PC-3 (cell line): ENCODE measurements around the gene KCNJ9. TPM values are rescaled to one million over a fixed set of nuclear protein-coding genes. Genes with fewer than 3 reads are reported as not detected.

Experiments used
- ATAC-seq: fragments of 200-7000 bp; cut with Tn5 transposase; 2 replicates; pipeline ENCODE4 v1.9.1; 2020; ENCODE audit warnings: mild to moderate bottlenecking, moderate library complexity
- BruUV-seq: library from RNA; stranded (reverse); fragments of 400-500 nt; replicated peaks from 2 replicates; lab custom pipeline; 2021; lab: Mats Ljungman, UMichigan
- CTCF ChIA-PET: fragments of 300-600 bp; sonication (Branson Sonifier 250); formaldehyde crosslinking; loops from one replicate; lab custom pipeline; 2022; ENCODE audit warnings: antibody characterized with exemption; lab: Charles Lee
- POLR2A ChIA-PET: fragments of 300-600 bp; sonication (Branson Sonifier 250); formaldehyde crosslinking; loops from one replicate; lab custom pipeline; 2022; ENCODE audit warnings: antibody characterized with exemption; ENCODE audit not compliant: unreplicated experiment; lab: Charles Lee
- DNase-seq: peaks from one replicate; pipeline ENCODE4 v3.0.0-alpha.2; 2015
- H2AFZ ChIP-seq: fragments of 300-600 bp; sonication (generic); 2 replicates; pipeline ENCODE4 v1.6.0; 2016; ENCODE audit warnings: antibody characterized with exemption, low read length
- H3F3A ChIP-seq: fragments of 300-600 bp; sonication (generic); one replicate; pipeline ENCODE4 v1.6.0; 2017; ENCODE audit warnings: antibody characterized with exemption, low read length, control low read depth, mild to moderate bottlenecking; ENCODE audit not compliant: unreplicated experiment
- H3K27ac ChIP-seq: fragments of 300-600 bp; sonication (generic); 2 replicates; pipeline ENCODE4 v1.5.1; 2016; ENCODE audit warnings: mild to moderate bottlenecking, low read length
- H3K27me3 ChIP-seq: fragments of 300-600 bp; sonication (generic); 2 replicates; pipeline ENCODE4 v1.6.1; 2016; ENCODE audit warnings: low read length, mixed read lengths
- H3K36me3 ChIP-seq: fragments of 300-600 bp; sonication (generic); 2 replicates; pipeline ENCODE4 v1.6.1; 2016; ENCODE audit warnings: low read depth, mixed run types, low read length, mixed read lengths
- H3K4me1 ChIP-seq: fragments of 300-600 bp; sonication (generic); 2 replicates; pipeline ENCODE4 v1.5.1; 2016; ENCODE audit warnings: low read length; ENCODE audit not compliant: insufficient read depth
- H3K4me2 ChIP-seq: fragments of 300-600 bp; sonication (generic); 2 replicates; pipeline ENCODE4 v1.6.0; 2016; ENCODE audit warnings: low read length
- H3K4me3 ChIP-seq: fragments of 300-600 bp; sonication (generic); 2 replicates; pipeline ENCODE4 v1.5.1; 2016; ENCODE audit warnings: mild to moderate bottlenecking, low read length, mixed read lengths
- H3K79me2 ChIP-seq: fragments of 300-600 bp; sonication (generic); 2 replicates; pipeline ENCODE4 v1.6.1; 2017; ENCODE audit warnings: low read length, mixed read lengths
- H3K9ac ChIP-seq: fragments of 300-600 bp; sonication (generic); 2 replicates; pipeline ENCODE4 v1.6.0; 2016; ENCODE audit warnings: mild to moderate bottlenecking, low read length
- H3K9me2 ChIP-seq: fragments of 300-600 bp; sonication (generic); replicated peaks from 2 replicates; pipeline ENCODE4 v1.6.1; 2016; ENCODE audit warnings: mixed run types, low read length, mixed read lengths
- H3K9me3 ChIP-seq: fragments of 300-600 bp; sonication (generic); 2 replicates; pipeline ENCODE4 v1.6.1; 2016; ENCODE audit warnings: low read length, mixed read lengths
- H4K20me1 ChIP-seq: fragments of 300-600 bp; sonication (generic); 2 replicates; pipeline ENCODE4 v1.6.1; 2016; ENCODE audit warnings: low read length, mixed read lengths
- CTCF ChIP-seq: fragments of 300-600 bp; sonication (generic); conservative IDR thresholded peaks from 2 replicates; pipeline ENCODE4 v1.5.1; 2017; ENCODE audit warnings: antibody characterized with exemption, low read depth, mild to moderate bottlenecking, low read length
- EZH2 ChIP-seq: fragments of 300-600 bp; sonication (generic); IDR thresholded peaks from one replicate; pipeline ENCODE4 v1.6.1; 2017; ENCODE audit warnings: antibody characterized with exemption, mild to moderate bottlenecking, low read length; ENCODE audit not compliant: unreplicated experiment
- EZH2phosphoT487 ChIP-seq: fragments of 300-600 bp; sonication (generic); IDR thresholded peaks from 2 replicates; pipeline ENCODE4 v1.6.1; 2018; ENCODE audit warnings: mild to moderate bottlenecking, antibody characterized with exemption, low read length, borderline replicate concordance
- intact Hi-C: fragments of 100-400 bp; cut with micrococcal nuclease; formaldehyde crosslinking; loops from 2 replicates; pipeline ENCODE4 v1.9.0; 2023
- total RNA-seq: library from RNA; depleted of rRNA; stranded (reverse); fragments of >200 nt; gene quantifications from 2 replicates; pipeline ENCODE4 v1.2.3, GENCODE V29; 2014

KCNJ9 gene
- total RNA-seq, 1 experiment from 2014 or later: not detected

- H3K36me3 ChIP-seq: no peaks in the 10 kb centered on the region
- no peaks in the 10 kb centered on the region for H3K9me3 ChIP-seq
- no peaks in the 10 kb centered on the region for H3K27me3 ChIP-seq
- H3K27ac ChIP-seq: no peak overlapping the region
- no peaks in the 10 kb centered on the region for H3K9me2 ChIP-seq
- peaks cover 23% of the 10 kb centered on the region for H3K4me1 ChIP-seq
- ChIA-PET POLR2A (interaction anchor here (0.6 kb wide), 1 partner anchor 110 kb away, joined by 3 read pairs; no protein-coding TSS in a partner anchor), CTCF (interaction anchor here (0.6 to 3.5 kb wide), 8 partner anchors 91 to 273 kb away, joined by 3 to 26 read pairs (median 6); partner anchors contain the start of gene DCAF8)
- no peak for DNase-seq
- H3F3A ChIP-seq: no peaks in the 10 kb centered on the region
- H3K9ac ChIP-seq: 0 out of 2 replicates have a peak overlapping the region, but pooled peaks have one; percentile 44
- peak overlapping the region; percentile 88 for H2AFZ ChIP-seq
- no peak for ATAC-seq
- intact Hi-C loops: loop anchor here (1.0 kb wide), 5 partner anchors 61 to 274 kb away; no protein-coding TSS in a partner anchor
- no peak overlapping the region for H3K4me3 ChIP-seq
- no TSS peak for BruUV-seq
- no peaks in the 10 kb centered on the region for H4K20me1 ChIP-seq
- 0 out of 2 replicates have a peak, but pooled peaks cover 7% of the 10 kb centered on the region for H3K79me2 ChIP-seq
- no peak for TF ChIP-seq CTCF
- no peak overlapping the region for H3K4me2 ChIP-seq
Observed at GRCh38 chr1:160101717-160102522, 20.6 kb downstream of the KCNJ9 start.

GRCh38 chr1:160103658-160104408 is 22.5 kb downstream of the KCNJ9 start:
- no peak for DNase-seq
- ATAC-seq: no peak
- Histone ChIP-seq H3K9me2 (no peaks in the 10 kb centered on the region), H3K4me2 (no peak overlapping the region), H3K4me3 (no peak overlapping the region), H2AFZ (no peak overlapping the region), H3K9me3 (no peaks in the 10 kb centered on the region), H4K20me1 (no peaks in the 10 kb centered on the region), H3K79me2 (no peaks in the 10 kb centered on the region), H3K4me1 (peaks cover 12% of the 10 kb centered on the region), H3K27ac (no peak overlapping the region), H3K27me3 (no peaks in the 10 kb centered on the region), H3K36me3 (no peaks in the 10 kb centered on the region), H3F3A (no peaks in the 10 kb centered on the region), H3K9ac (no peak overlapping the region)
- intact Hi-C loops: no loop called here
- BruUV-seq: no TSS peak
- CTCF ChIA-PET: interaction anchor here (0.9 to 3.5 kb wide), 3 partner anchors 90 to 148 kb away, joined by 3 to 20 read pairs (median 6); no protein-coding TSS in a partner anchor
- POLR2A ChIA-PET: no interaction called here
- TF ChIP-seq CTCF (no peak), EZH2 (no peak), EZH2phosphoT487 (no peak)
